H4 (cell line): Measurements from ENCODE around the gene GCNA. TPM values are rescaled to one million over a fixed set of nuclear protein-coding genes. Genes with fewer than 3 reads are reported as not detected.
"Not testable (repeated sequence)": the region's sequence is repeated elsewhere in the genome, so short reads cannot be mapped to it uniquely, and the experiment has no call there.

Source experiments
- DNase-seq: peaks from one replicate; pipeline ENCODE4 v3.0.0-alpha.2; 2015; ENCODE audit warnings: low spot score
- total RNA-seq: library from RNA; depleted of rRNA; stranded (reverse); fragments of >200 nt; shearing (Covaris generic); gene quantifications from 2 replicates; pipeline ENCODE4 v1.2.3, GENCODE V29; 2014

Gene GCNA
- total RNA-seq, 1 experiment from 2014 or later = 1.0 TPM

- not testable (repeated sequence) for DNase-seq
Measured at GRCh38 chrX:71559773-71560172, 18.5 kb upstream of the GCNA start.

- no peak for DNase-seq
Measured at GRCh38 chrX:71563921-71564320, 14.3 kb upstream of the GCNA start.

- no peak for DNase-seq
Measured at GRCh38 chrX:71565474-71566041, 12.7 kb upstream of the GCNA start.

- DNase-seq = not testable (repeated sequence)
Measured at GRCh38 chrX:71571390-71571789, 6.8 kb upstream of the GCNA start.

- no peak for DNase-seq
Measured at GRCh38 chrX:71573590-71573989, 4.6 kb upstream of the GCNA start.

GRCh38 chrX:71577682-71578081, 555 bp upstream of the GCNA start:
- no peak for DNase-seq

- no peak for DNase-seq
Measured at GRCh38 chrX:71579136-71579989, 1.1 kb downstream of the GCNA start.

- DNase-seq = no peak
Measured at GRCh38 chrX:71579990-71580380, 1.7 kb downstream of the GCNA start.

GRCh38 chrX:71581210-71581609, 3.0 kb downstream of the GCNA start:
- DNase-seq = no peak

- no peak for DNase-seq
Measured at GRCh38 chrX:71586929-71587328, 8.7 kb downstream of the GCNA start.

GRCh38 chrX:71593210-71593609, 15.0 kb downstream of the GCNA start:
- DNase-seq = not testable (repeated sequence)

- DNase-seq = no peak
Measured at GRCh38 chrX:71599965-71600364, 21.7 kb downstream of the GCNA start.

- DNase-seq = no peak
Measured at GRCh38 chrX:71603618-71604017, 25.4 kb downstream of the GCNA start.

GRCh38 chrX:71604141-71604540, 25.9 kb downstream of the GCNA start:
- no peak for DNase-seq

- DNase-seq = no peak
Measured at GRCh38 chrX:71604796-71605568, 26.7 kb downstream of the GCNA start.

- DNase-seq = no peak
Measured at GRCh38 chrX:71606536-71607216, 28.4 kb downstream of the GCNA start.

- DNase-seq = no peak
Measured at GRCh38 chrX:71607488-71607887, 29.3 kb downstream of the GCNA start.

GRCh38 chrX:71609095-71609750, 31.0 kb downstream of the GCNA start:
- no peak for DNase-seq

GRCh38 chrX:71611736-71612135, 33.5 kb downstream of the GCNA start:
- not testable (repeated sequence) for DNase-seq

GRCh38 chrX:71612256-71612655, 34.0 kb downstream of the GCNA start:
- no peak for DNase-seq

- no peak for DNase-seq
Measured at GRCh38 chrX:71615056-71615455, 36.8 kb downstream of the GCNA start.

GRCh38 chrX:71615954-71616353, 37.7 kb downstream of the GCNA start:
- DNase-seq = no peak
